ENCODE data around the gene CDRT15. TPM values are rescaled to one million over a fixed set of nuclear protein-coding genes. Genes with fewer than 3 reads are reported as not detected.
"Not testable (repeated sequence)": the region's sequence is repeated elsewhere in the genome, so short reads cannot be mapped to it uniquely, and the experiment has no call there.

Gene CDRT15
- total RNA-seq, 3 donors from 2014 or later (not counting 1 experiment from before 2014, with no cell fraction given), result not detected

GRCh38 chr17:14186443-14186842 is 50.2 kb downstream of the CDRT15 start:
- ATAC-seq; H3K27ac Mint-ChIP-seq; H3K4me1 ChIP-seq (ENCODE audit: control insufficient read depth, insufficient read depth, low read length); H3K9me3 Mint-ChIP-seq; H3K27me3 ChIP-seq (ENCODE audit: control insufficient read depth, insufficient read depth, low read length); DNase-seq; H3K27me3 Mint-ChIP-seq (ENCODE audit: low read depth in 2 of 2); H3K36me3 Mint-ChIP-seq; H3K4me3 ChIP-seq (ENCODE audit: low read length); H3K36me3 ChIP-seq (ENCODE audit: control insufficient read depth, insufficient read depth, low read length); H3K4me3 Mint-ChIP-seq; H3K27ac ChIP-seq (ENCODE audit: low read length); intact Hi-C loops (cut with micrococcal nuclease); H3K9me3 ChIP-seq (ENCODE audit: control insufficient read depth, insufficient read depth, low read length): not testable (repeated sequence)
- peaks cover 17 to 21% of the 10 kb centered on the region in 2 donors for H3K4me1 Mint-ChIP-seq
- no CpG with 5 or more reads among the region's 4 CpGs for WGBS (ENCODE audit: insufficient coverage)

Other genes starting within 250 kb of the CDRT15 start
- gene COX10, start 167.4 kb downstream of the CDRT15 start, total RNA-seq, result 10 to 100 TPM; 12.5 to 17.0 (median 13.5) TPM
- 10 to 100 TPM; 14.1 to 18.6 (median 17.1) TPM for gene HS3ST3B1, start 64.2 kb upstream of the CDRT15 start, total RNA-seq

Measured in natural killer cell (primary cell).